Measurements from ENCODE around the gene RAB5IF. TPM values are rescaled to one million over a fixed set of nuclear protein-coding genes. Genes with fewer than 3 reads are reported as not detected.

RAB5IF gene
- total and polyA plus RNA-seq, 2 of the 13 experiments (the other 11 are each of a cell fraction or from before 2014, with no cell fraction given) = 261 to 305 TPM

DNA sequence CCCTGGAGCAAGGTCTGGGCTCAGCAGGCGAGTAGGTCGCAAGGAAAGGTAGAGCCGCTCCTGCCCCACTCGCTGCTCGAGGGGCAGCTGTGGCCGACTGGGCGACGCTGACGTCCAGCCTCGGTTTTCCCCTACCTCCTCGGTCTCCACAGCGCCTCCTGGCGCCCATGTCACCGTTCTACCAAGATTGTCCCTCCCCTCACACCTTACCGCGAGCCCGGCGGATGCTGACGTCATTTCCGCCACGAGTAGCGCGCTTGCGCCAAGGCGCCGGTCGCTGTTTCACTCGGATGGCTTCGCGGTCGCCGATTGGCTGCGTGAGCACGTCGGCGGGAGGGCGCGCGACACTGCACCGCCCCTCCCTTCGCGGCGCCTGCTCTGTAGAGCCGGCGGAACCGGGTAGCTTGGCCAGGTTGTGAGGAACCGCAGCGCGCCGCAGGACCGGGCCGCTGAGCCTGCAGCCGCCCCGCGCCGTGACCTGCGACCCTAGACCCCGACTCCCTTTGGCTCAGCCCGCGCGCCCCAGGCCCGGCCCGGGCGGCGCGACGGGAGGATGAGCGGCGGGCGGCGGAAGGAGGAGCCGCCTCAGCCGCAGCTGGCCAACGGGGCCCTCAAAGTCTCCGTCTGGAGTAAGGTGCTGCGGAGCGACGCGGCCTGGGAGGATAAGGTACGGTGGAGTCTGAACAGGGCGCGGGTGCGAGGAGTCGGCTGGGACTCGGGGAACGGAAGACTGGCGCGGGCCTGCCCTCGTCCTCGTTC, at the start of gene RAB5IF (continued):
- TF ChIP-seq ZUFSP (CRISPR knock-in tag; IDR thresholded peaks at IDR 0.05; ENCODE audit: borderline replicate concordance) = no peak
- peak; percentile 99 for TF ChIP-seq XRCC5 (optimal IDR thresholded peaks at IDR 0.05; ENCODE audit: low read length)
- peak; percentile 74 for TF ChIP-seq FOXK2 (IDR thresholded peaks at IDR 0.05)
- TF ChIP-seq NR2C2 (CRISPR knock-in tag; IDR thresholded peaks at IDR 0.05; ENCODE audit: borderline replicate concordance) = peak; percentile 90
- TF ChIP-seq CBX5 (CRISPR knock-in tag; IDR thresholded peaks at IDR 0.05; ENCODE audit: borderline replicate concordance) = peak; percentile 99
- peak; percentile 98; the same call in 1 of the 2 replicates for TF ChIP-seq ZNF550 (CRISPR knock-in tag; IDR thresholded peaks at IDR 0.05; ENCODE audit: borderline replicate concordance)
- 0 out of 2 replicates have a peak, but pooled peaks have one; percentile 73 for TF ChIP-seq ZNF720 (CRISPR knock-in tag; IDR thresholded peaks at IDR 0.05)
- peak; percentile 95; the same call in 1 of the 2 replicates for TF ChIP-seq TBX3 (IDR thresholded peaks at IDR 0.05; ENCODE audit: borderline replicate concordance)
- 0 out of 2 replicates have a peak, but pooled peaks have one; percentile 4 for TF ChIP-seq FOXO4 (CRISPR knock-in tag; conservative IDR thresholded peaks at IDR 0.05)
- no peak; the same call in none of the 2 replicates for TF ChIP-seq GTF3A (CRISPR knock-in tag; conservative IDR thresholded peaks at IDR 0.05)
- no peak; the same call in 1 of the 2 replicates for TF ChIP-seq NCOR1 (IDR thresholded peaks at IDR 0.05; ENCODE audit: borderline replicate concordance, low read length)
- no peak for TF ChIP-seq MBD4 (IDR thresholded peaks at IDR 0.05; ENCODE audit: borderline replicate concordance, low read length)
- TF ChIP-seq KLF11 (CRISPR knock-in tag; IDR thresholded peaks at IDR 0.05) = peak; percentile 96
- TF ChIP-seq NFE2L1 (CRISPR knock-in tag; IDR thresholded peaks at IDR 0.05; ENCODE audit: borderline replicate concordance) = no peak
- TF ChIP-seq, protein P1, sequence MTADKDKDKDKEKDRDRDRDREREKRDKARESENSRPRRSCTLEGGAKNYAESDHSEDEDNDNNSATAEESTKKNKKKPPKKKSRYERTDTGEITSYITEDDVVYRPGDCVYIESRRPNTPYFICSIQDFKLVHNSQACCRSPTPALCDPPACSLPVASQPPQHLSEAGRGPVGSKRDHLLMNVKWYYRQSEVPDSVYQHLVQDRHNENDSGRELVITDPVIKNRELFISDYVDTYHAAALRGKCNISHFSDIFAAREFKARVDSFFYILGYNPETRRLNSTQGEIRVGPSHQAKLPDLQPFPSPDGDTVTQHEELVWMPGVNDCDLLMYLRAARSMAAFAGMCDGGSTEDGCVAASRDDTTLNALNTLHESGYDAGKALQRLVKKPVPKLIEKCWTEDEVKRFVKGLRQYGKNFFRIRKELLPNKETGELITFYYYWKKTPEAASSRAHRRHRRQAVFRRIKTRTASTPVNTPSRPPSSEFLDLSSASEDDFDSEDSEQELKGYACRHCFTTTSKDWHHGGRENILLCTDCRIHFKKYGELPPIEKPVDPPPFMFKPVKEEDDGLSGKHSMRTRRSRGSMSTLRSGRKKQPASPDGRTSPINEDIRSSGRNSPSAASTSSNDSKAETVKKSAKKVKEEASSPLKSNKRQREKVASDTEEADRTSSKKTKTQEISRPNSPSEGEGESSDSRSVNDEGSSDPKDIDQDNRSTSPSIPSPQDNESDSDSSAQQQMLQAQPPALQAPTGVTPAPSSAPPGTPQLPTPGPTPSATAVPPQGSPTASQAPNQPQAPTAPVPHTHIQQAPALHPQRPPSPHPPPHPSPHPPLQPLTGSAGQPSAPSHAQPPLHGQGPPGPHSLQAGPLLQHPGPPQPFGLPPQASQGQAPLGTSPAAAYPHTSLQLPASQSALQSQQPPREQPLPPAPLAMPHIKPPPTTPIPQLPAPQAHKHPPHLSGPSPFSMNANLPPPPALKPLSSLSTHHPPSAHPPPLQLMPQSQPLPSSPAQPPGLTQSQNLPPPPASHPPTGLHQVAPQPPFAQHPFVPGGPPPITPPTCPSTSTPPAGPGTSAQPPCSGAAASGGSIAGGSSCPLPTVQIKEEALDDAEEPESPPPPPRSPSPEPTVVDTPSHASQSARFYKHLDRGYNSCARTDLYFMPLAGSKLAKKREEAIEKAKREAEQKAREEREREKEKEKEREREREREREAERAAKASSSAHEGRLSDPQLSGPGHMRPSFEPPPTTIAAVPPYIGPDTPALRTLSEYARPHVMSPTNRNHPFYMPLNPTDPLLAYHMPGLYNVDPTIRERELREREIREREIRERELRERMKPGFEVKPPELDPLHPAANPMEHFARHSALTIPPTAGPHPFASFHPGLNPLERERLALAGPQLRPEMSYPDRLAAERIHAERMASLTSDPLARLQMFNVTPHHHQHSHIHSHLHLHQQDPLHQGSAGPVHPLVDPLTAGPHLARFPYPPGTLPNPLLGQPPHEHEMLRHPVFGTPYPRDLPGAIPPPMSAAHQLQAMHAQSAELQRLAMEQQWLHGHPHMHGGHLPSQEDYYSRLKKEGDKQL (CRISPR knock-in tag; IDR thresholded peaks at IDR 0.05; ENCODE audit: low read depth) = peak; percentile 72; the same call in 1 of the 2 replicates
- TF ChIP-seq ZNF577 (CRISPR knock-in tag; IDR thresholded peaks at IDR 0.05; ENCODE audit: borderline replicate concordance, low read depth) = no peak
- TF ChIP-seq, protein P2, sequence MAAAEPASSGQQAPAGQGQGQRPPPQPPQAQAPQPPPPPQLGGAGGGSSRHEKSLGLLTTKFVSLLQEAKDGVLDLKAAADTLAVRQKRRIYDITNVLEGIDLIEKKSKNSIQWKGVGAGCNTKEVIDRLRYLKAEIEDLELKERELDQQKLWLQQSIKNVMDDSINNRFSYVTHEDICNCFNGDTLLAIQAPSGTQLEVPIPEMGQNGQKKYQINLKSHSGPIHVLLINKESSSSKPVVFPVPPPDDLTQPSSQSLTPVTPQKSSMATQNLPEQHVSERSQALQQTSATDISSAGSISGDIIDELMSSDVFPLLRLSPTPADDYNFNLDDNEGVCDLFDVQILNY (CRISPR knock-in tag; conservative IDR thresholded peaks at IDR 0.05) = peak; percentile 86; the same call in 1 of the 2 replicates
- no peak for TF ChIP-seq ZNF737 (CRISPR knock-in tag; IDR thresholded peaks at IDR 0.05; ENCODE audit: borderline replicate concordance)
- TF ChIP-seq ZNF160 (CRISPR knock-in tag; IDR thresholded peaks at IDR 0.05) = peak; percentile 96

Measured in HepG2 (cell line).